22Rv1 (cell line): Measurements from ENCODE around the gene KIAA1210.

Source experiments
- ZFX ChIP-seq: fragments of 450-650 bp; IDR thresholded peaks from 2 replicates; pipeline ENCODE4 v1.6.1; 2017; ENCODE audit warnings: antibody characterized with exemption, borderline replicate concordance
- TF ChIP-seq, protein P1 (sequence below): fragments of 450-650 bp; IDR thresholded peaks from 2 replicates; pipeline ENCODE4 v1.5.1; 2017; ENCODE audit warnings: mild to moderate bottlenecking

- TF ChIP-seq, protein P1, sequence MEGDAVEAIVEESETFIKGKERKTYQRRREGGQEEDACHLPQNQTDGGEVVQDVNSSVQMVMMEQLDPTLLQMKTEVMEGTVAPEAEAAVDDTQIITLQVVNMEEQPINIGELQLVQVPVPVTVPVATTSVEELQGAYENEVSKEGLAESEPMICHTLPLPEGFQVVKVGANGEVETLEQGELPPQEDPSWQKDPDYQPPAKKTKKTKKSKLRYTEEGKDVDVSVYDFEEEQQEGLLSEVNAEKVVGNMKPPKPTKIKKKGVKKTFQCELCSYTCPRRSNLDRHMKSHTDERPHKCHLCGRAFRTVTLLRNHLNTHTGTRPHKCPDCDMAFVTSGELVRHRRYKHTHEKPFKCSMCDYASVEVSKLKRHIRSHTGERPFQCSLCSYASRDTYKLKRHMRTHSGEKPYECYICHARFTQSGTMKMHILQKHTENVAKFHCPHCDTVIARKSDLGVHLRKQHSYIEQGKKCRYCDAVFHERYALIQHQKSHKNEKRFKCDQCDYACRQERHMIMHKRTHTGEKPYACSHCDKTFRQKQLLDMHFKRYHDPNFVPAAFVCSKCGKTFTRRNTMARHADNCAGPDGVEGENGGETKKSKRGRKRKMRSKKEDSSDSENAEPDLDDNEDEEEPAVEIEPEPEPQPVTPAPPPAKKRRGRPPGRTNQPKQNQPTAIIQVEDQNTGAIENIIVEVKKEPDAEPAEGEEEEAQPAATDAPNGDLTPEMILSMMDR: no peak
- no peak for TF ChIP-seq ZFX
Observed at GRCh38 chrX:119036107-119037029, 91.2 kb downstream of the KIAA1210 start.
